SU-DHL-6 (cell line): Measurements from ENCODE around the gene SGPP1.

Experiments
- H2AFZ ChIP-seq: fragments of 200-600 bp; sonication (generic); 2 replicates; pipeline ENCODE4 v1.6.1; 2014; ENCODE audit warnings: low read depth, mild to moderate bottlenecking, moderate library complexity, mixed read lengths, antibody characterized with exemption, low read length; ENCODE audit not compliant: severe bottlenecking
- H3F3A ChIP-seq: fragments of 200-600 bp; shearing (Covaris generic); 2 replicates; pipeline ENCODE4 v1.6.0; 2016; ENCODE audit warnings: antibody characterized with exemption, mild to moderate bottlenecking; ENCODE audit not compliant: insufficient read depth
- H3K27ac ChIP-seq: fragments of 200-600 bp; sonication (generic); 2 replicates; pipeline ENCODE4 v1.5.1; 2016; ENCODE audit warnings: low read depth, mild to moderate bottlenecking, low read length, moderate library complexity, mixed read lengths
- H3K27me3 ChIP-seq: fragments of 200-600 bp; sonication (generic), shearing (Covaris generic); 2 replicates; pipeline ENCODE4 v1.6.0; 2014; ENCODE audit warnings: mild to moderate bottlenecking, low read length
- H3K36me3 ChIP-seq: fragments of 200-600 bp; sonication (generic); 2 replicates; pipeline ENCODE4 v1.6.1; 2014; ENCODE audit warnings: mild to moderate bottlenecking, low read length, mixed read lengths
- H3K4me2 ChIP-seq: fragments of 300-600, 200-600 bp; shearing (Covaris generic), sonication (generic); 2 replicates; pipeline ENCODE4 v1.6.0; 2014; ENCODE audit warnings: low read length, low read depth, mild to moderate bottlenecking; ENCODE audit not compliant: poor library complexity, severe bottlenecking
- H3K4me3 ChIP-seq: fragments of 200-600 bp; sonication (generic); 2 replicates; pipeline ENCODE4 v1.5.1; 2014; ENCODE audit warnings: antibody characterized with exemption, low read length, mild to moderate bottlenecking, mixed read lengths; ENCODE audit not compliant: insufficient read depth, poor library complexity, severe bottlenecking
- H3K79me2 ChIP-seq: fragments of 200-600 bp; sonication (generic); 2 replicates; pipeline ENCODE4 v1.6.1; 2014; ENCODE audit warnings: mild to moderate bottlenecking, low read length, moderate library complexity; ENCODE audit not compliant: insufficient read depth
- H3K9ac ChIP-seq: fragments of 200-600 bp; sonication (generic); 2 replicates; pipeline ENCODE4 v1.7.0; 2014; ENCODE audit warnings: mild to moderate bottlenecking, low read length
- H3K9me2 ChIP-seq: fragments of 200-600 bp; sonication (generic); replicated peaks from 2 replicates; pipeline ENCODE4 v1.6.1; 2014; ENCODE audit warnings: low read length; ENCODE audit not compliant: insufficient read depth
- H3K9me3 ChIP-seq: fragments of 200-600 bp; sonication (generic); 2 replicates; pipeline ENCODE4 v1.6.1; 2014; ENCODE audit warnings: low read length, mixed read lengths; ENCODE audit not compliant: insufficient read depth
- H4K20me1 ChIP-seq: fragments of 200-600 bp; sonication (generic); 2 replicates; pipeline ENCODE4 v1.6.1; 2014; ENCODE audit warnings: low read depth, mild to moderate bottlenecking, antibody characterized with exemption, low read length, moderate library complexity, mixed read lengths
- EZH2phosphoT487 ChIP-seq: fragments of 200-600 bp; sonication (generic), shearing (Covaris generic); conservative IDR thresholded peaks from 2 replicates; pipeline ENCODE4 v1.6.1; 2018; ENCODE audit warnings: mild to moderate bottlenecking, antibody characterized with exemption, low read length, moderate library complexity, mixed read lengths
- TF ChIP-seq, protein P1 (sequence below): fragments of 200-600 bp; sonication (generic); IDR thresholded peaks from one replicate; pipeline ENCODE4 v1.5.1; 2017; ENCODE audit warnings: antibody characterized with exemption, mild to moderate bottlenecking, low read length, moderate library complexity; ENCODE audit not compliant: insufficient read depth, poor library complexity, severe bottlenecking

SGPP1 gene

DNA sequence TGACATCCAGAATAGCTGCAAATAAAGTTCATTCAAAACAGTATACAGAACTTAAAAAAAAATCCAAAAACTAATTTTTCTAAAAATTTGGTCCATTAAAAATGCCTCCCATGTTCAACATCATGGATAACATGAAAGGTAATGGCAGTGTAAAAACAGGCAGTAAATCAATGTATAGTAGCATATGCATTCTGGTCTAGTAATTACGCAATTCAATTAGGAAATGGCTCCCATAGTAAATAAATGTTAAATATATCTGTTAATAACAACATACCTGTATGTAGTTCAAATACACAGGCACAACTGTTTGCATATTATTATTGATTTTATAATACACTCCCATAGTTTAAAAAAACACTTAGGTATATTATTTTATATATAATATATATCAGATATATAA lies 42.5 kb downstream of the SGPP1 start:
- Histone ChIP-seq H4K20me1 (no peaks in the 10 kb centered on the region), H3K9ac (no peak overlapping the region), H3K27ac (no peak overlapping the region), H3K4me2 (no peak overlapping the region), H3K9me3 (no peaks in the 10 kb centered on the region), H3K4me3 (no peak overlapping the region), H2AFZ (no peak overlapping the region), H3K9me2 (no peaks in the 10 kb centered on the region), H3K27me3 (no peaks in the 10 kb centered on the region), H3F3A (peaks cover 12% of the 10 kb centered on the region; the same call in 1 of the 2 replicates), H3K79me2 (no peaks in the 10 kb centered on the region; the same call in 1 of the 2 replicates), H3K36me3 (peaks cover 27% of the 10 kb centered on the region)
- TF ChIP-seq EZH2phosphoT487, result no peak
- TF ChIP-seq, protein P1, sequence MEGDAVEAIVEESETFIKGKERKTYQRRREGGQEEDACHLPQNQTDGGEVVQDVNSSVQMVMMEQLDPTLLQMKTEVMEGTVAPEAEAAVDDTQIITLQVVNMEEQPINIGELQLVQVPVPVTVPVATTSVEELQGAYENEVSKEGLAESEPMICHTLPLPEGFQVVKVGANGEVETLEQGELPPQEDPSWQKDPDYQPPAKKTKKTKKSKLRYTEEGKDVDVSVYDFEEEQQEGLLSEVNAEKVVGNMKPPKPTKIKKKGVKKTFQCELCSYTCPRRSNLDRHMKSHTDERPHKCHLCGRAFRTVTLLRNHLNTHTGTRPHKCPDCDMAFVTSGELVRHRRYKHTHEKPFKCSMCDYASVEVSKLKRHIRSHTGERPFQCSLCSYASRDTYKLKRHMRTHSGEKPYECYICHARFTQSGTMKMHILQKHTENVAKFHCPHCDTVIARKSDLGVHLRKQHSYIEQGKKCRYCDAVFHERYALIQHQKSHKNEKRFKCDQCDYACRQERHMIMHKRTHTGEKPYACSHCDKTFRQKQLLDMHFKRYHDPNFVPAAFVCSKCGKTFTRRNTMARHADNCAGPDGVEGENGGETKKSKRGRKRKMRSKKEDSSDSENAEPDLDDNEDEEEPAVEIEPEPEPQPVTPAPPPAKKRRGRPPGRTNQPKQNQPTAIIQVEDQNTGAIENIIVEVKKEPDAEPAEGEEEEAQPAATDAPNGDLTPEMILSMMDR, result no peak

- Histone ChIP-seq H3K9me3 (no peaks in the 10 kb centered on the region), H3K4me2 (no peak overlapping the region), H3K4me3 (no peak overlapping the region), H3K27ac (no peak overlapping the region), H4K20me1 (no peaks in the 10 kb centered on the region), H3K79me2 (no peaks in the 10 kb centered on the region; the same call in 1 of the 2 replicates), H3K9me2 (no peaks in the 10 kb centered on the region), H3K9ac (no peak overlapping the region), H3F3A (peaks cover 12% of the 10 kb centered on the region; the same call in 1 of the 2 replicates), H3K27me3 (no peaks in the 10 kb centered on the region), H3K36me3 (peaks cover 28% of the 10 kb centered on the region), H2AFZ (no peak overlapping the region)
- TF ChIP-seq, protein P1, result no peak
- TF ChIP-seq EZH2phosphoT487, result no peak
Measured at GRCh38 chr14:63682727-63683593, 44.9 kb downstream of the SGPP1 start.

DNA sequence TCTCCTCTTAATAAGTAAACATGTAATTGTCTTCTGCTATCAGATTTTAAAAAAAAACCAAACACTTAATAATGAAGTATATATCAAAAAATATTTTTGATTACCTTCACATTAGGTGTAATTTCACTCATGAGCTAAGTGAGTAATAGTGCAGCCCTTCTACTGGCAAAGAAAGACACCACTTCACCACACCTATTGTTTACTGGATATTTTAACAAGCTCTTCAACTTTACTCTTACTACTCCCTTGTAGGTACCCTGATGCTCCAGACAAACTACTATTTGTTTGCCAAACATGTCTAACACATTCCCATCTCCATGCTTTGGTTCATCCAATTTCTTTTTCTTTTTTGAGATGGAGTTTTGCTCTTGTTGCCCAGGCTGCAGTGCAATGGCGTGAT lies 49.3 kb downstream of the SGPP1 start:
- Histone ChIP-seq H3K36me3 (peaks cover 13% of the 10 kb centered on the region; the same call in 1 of the 2 replicates), H3K9ac (no peak overlapping the region), H4K20me1 (no peaks in the 10 kb centered on the region), H3F3A (peaks cover 10% of the 10 kb centered on the region; the same call in 1 of the 2 replicates), H3K9me2 (no peaks in the 10 kb centered on the region), H3K79me2 (no peaks in the 10 kb centered on the region; the same call in 1 of the 2 replicates), H3K4me3 (no peak overlapping the region), H3K9me3 (no peaks in the 10 kb centered on the region), H3K27me3 (no peaks in the 10 kb centered on the region), H3K27ac (no peak overlapping the region), H2AFZ (no peak overlapping the region), H3K4me2 (no peak overlapping the region)
- TF ChIP-seq, protein P1, result no peak
- TF ChIP-seq EZH2phosphoT487, result no peak
